Loucy (cell line): ENCODE data around the gene TAP2.

Source experiments
- H2AFZ ChIP-seq: fragments of 200-600 bp; sonication (generic); 2 replicates; pipeline ENCODE4 v1.6.0; 2016; ENCODE audit warnings: antibody characterized with exemption, mild to moderate bottlenecking, low read length, moderate library complexity
- H3F3A ChIP-seq: fragments of 200-600 bp; 2 replicates; pipeline ENCODE4 v1.6.0; 2016; ENCODE audit warnings: antibody characterized with exemption, low read depth, mild to moderate bottlenecking
- H3K27me3 ChIP-seq: fragments of 200-600 bp; sonication (generic); 2 replicates; pipeline ENCODE4 v1.6.1; 2014; ENCODE audit warnings: low read length, mild to moderate bottlenecking; ENCODE audit not compliant: insufficient read depth, poor library complexity, severe bottlenecking
- H3K36me3 ChIP-seq: fragments of 200-600 bp; sonication (generic); 2 replicates; pipeline ENCODE4 v1.6.1; 2016; ENCODE audit warnings: low read length; ENCODE audit not compliant: insufficient read depth
- H3K4me1 ChIP-seq: fragments of 200-600 bp; sonication (generic); 2 replicates; pipeline ENCODE4 v1.5.1; 2014; ENCODE audit warnings: low read length, mild to moderate bottlenecking; ENCODE audit not compliant: insufficient read depth, poor library complexity, severe bottlenecking
- H3K4me2 ChIP-seq: fragments of 200-600 bp; sonication (generic); 2 replicates; pipeline ENCODE4 v1.6.0; 2014; ENCODE audit warnings: antibody characterized with exemption, low read length, low read depth, mild to moderate bottlenecking; ENCODE audit not compliant: poor library complexity, severe bottlenecking
- H3K4me3 ChIP-seq: fragments of 200-600 bp; sonication (generic); 2 replicates; pipeline ENCODE4 v1.5.1; 2014; ENCODE audit warnings: low read length, mild to moderate bottlenecking, mixed read lengths; ENCODE audit not compliant: poor library complexity, severe bottlenecking
- H3K79me2 ChIP-seq: fragments of 200-600 bp; sonication (generic); 2 replicates; pipeline ENCODE4 v1.6.1; 2014; ENCODE audit warnings: low read length; ENCODE audit not compliant: insufficient read depth
- H3K9ac ChIP-seq: fragments of 200-600 bp; sonication (generic); 2 replicates; pipeline ENCODE4 v1.6.0; 2014; ENCODE audit warnings: mild to moderate bottlenecking, low read depth, low read length, moderate library complexity; ENCODE audit not compliant: poor library complexity, severe bottlenecking
- H3K9me2 ChIP-seq: fragments of 200-600 bp; sonication (generic); replicated peaks from 2 replicates; pipeline ENCODE4 v1.6.1; 2016; ENCODE audit warnings: low read depth, low read length, mixed read lengths
- H3K9me3 ChIP-seq: fragments of 200-600 bp; sonication (generic); 2 replicates; pipeline ENCODE4 v1.6.1; 2014; ENCODE audit warnings: mild to moderate bottlenecking, antibody characterized with exemption, low read length, low read depth; ENCODE audit not compliant: insufficient read depth
- H4K20me1 ChIP-seq: fragments of 200-600 bp; sonication (generic); 2 replicates; pipeline ENCODE4 v1.6.0; 2014; ENCODE audit warnings: antibody characterized with exemption, low read length, mild to moderate bottlenecking; ENCODE audit not compliant: insufficient read depth, poor library complexity, severe bottlenecking
- EZH2phosphoT487 ChIP-seq: fragments of 200-600 bp; IDR thresholded peaks from 2 replicates; pipeline ENCODE4 v1.6.1; 2018; ENCODE audit warnings: antibody characterized with exemption, mild to moderate bottlenecking, moderate library complexity, borderline replicate concordance
- TF ChIP-seq, protein P1 (sequence below): fragments of 200-600 bp; sonication (generic); conservative IDR thresholded peaks from 2 replicates; pipeline ENCODE4 v1.5.1; 2014; ENCODE audit warnings: mild to moderate bottlenecking, antibody characterized with exemption, low read length

TAP2 gene

DNA sequence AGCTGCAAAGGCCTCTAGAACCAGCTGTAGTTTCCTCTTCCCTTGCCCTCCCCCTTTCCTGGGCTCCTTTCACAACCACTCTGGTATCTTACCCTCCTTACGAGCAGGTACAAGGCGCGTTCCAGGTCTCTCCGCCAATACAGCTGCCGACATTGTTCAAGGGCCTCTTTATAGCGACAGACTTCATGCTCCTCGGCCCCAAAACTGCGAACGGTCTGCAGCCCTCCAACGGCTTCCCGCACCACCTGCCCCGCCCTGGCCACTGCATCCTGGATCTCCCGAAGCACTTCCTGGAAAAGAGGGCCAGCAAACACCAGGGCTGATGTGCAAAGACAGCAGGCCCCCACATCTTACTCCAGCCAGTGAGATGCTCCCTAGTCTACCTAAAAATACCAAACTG lies 6.0 kb downstream of the TAP2 start:
- no peaks in the 10 kb centered on the region for H4K20me1 ChIP-seq
- peaks cover 40% of the 10 kb centered on the region for H3K79me2 ChIP-seq
- H3K9ac ChIP-seq = no peak overlapping the region
- no peak overlapping the region for H3K4me3 ChIP-seq
- no peaks in the 10 kb centered on the region for H3K9me2 ChIP-seq
- no peak for TF ChIP-seq EZH2phosphoT487
- TF ChIP-seq, protein P1, sequence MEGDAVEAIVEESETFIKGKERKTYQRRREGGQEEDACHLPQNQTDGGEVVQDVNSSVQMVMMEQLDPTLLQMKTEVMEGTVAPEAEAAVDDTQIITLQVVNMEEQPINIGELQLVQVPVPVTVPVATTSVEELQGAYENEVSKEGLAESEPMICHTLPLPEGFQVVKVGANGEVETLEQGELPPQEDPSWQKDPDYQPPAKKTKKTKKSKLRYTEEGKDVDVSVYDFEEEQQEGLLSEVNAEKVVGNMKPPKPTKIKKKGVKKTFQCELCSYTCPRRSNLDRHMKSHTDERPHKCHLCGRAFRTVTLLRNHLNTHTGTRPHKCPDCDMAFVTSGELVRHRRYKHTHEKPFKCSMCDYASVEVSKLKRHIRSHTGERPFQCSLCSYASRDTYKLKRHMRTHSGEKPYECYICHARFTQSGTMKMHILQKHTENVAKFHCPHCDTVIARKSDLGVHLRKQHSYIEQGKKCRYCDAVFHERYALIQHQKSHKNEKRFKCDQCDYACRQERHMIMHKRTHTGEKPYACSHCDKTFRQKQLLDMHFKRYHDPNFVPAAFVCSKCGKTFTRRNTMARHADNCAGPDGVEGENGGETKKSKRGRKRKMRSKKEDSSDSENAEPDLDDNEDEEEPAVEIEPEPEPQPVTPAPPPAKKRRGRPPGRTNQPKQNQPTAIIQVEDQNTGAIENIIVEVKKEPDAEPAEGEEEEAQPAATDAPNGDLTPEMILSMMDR = no peak
- peaks cover 26% of the 10 kb centered on the region; the same call in 1 of the 2 replicates for H3K36me3 ChIP-seq
- H3K4me1 ChIP-seq = peaks cover 46% of the 10 kb centered on the region
- peak overlapping the region; percentile 3 for H3K4me2 ChIP-seq
- H3K9me3 ChIP-seq = no peaks in the 10 kb centered on the region
- no peaks in the 10 kb centered on the region for H3K27me3 ChIP-seq
- H2AFZ ChIP-seq = no peak overlapping the region
- H3F3A ChIP-seq = 0 out of 2 replicates have a peak, but pooled peaks cover 4% of the 10 kb centered on the region

DNA sequence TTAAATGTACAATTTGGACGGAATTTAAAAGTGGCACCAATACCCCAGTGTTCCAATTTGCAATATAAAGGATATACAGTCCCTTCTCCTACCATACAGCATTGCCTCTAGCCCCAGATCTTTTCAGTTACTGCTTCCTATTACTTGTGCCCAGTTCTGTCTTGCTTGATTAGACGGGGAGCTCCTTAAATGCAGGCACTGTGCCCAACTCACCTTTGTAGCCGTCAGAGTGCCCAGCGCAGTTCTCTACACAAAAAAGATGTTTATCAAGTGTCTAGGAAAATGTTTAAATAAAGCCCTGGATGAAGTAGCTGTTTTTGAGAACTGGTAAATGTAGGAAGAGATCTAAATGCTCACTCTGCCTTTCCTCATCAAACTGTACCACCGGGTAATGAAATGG lies 7.6 kb downstream of the TAP2 start:
- H4K20me1 ChIP-seq = no peaks in the 10 kb centered on the region
- H3F3A ChIP-seq = 0 out of 2 replicates have a peak, but pooled peaks cover 4% of the 10 kb centered on the region
- no peak overlapping the region for H3K9ac ChIP-seq
- no peak overlapping the region for H2AFZ ChIP-seq
- H3K9me3 ChIP-seq = no peaks in the 10 kb centered on the region
- H3K36me3 ChIP-seq = peaks cover 26% of the 10 kb centered on the region; the same call in 1 of the 2 replicates
- peaks cover 24% of the 10 kb centered on the region; the same call in 1 of the 2 replicates for H3K79me2 ChIP-seq
- no peak overlapping the region for H3K4me2 ChIP-seq
- no peaks in the 10 kb centered on the region for H3K27me3 ChIP-seq
- no peak overlapping the region for H3K4me3 ChIP-seq
- H3K4me1 ChIP-seq = peaks cover 30% of the 10 kb centered on the region
- no peaks in the 10 kb centered on the region for H3K9me2 ChIP-seq
- no peak for TF ChIP-seq EZH2phosphoT487

DNA sequence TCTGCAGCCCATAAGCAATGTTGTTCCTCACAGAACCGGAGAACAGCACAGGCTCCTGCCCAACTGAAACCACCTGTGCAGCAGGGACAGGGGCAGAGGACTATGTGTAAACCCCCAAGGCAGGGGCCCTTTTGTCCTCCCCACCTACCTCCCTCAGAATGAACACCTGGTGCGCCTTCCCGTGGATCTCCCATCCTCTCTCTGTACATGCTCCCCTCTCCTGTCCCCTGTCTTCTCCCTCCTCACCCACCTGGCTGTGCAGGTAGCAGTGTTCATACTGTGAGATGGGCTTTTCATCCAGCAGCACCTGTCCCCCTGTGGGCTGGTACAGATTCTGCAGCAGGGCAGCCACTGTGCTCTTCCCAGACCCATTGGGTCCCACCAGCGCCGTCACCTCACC lies 8.5 kb downstream of the TAP2 start:
- TF ChIP-seq, protein P1 = no peak
- no peak for TF ChIP-seq EZH2phosphoT487
- Histone ChIP-seq H4K20me1 (no peaks in the 10 kb centered on the region), H3K9ac (no peak overlapping the region), H3K4me1 (peaks cover 21% of the 10 kb centered on the region), H3K79me2 (peaks cover 14% of the 10 kb centered on the region; the same call in 1 of the 2 replicates), H3K27me3 (no peaks in the 10 kb centered on the region), H3K36me3 (peaks cover 26% of the 10 kb centered on the region; the same call in 1 of the 2 replicates), H3K4me2 (no peak overlapping the region), H3F3A (0 out of 2 replicates have a peak, but pooled peaks cover 4% of the 10 kb centered on the region), H2AFZ (no peak overlapping the region), H3K9me2 (no peaks in the 10 kb centered on the region), H3K9me3 (no peaks in the 10 kb centered on the region), H3K4me3 (no peak overlapping the region)

DNA sequence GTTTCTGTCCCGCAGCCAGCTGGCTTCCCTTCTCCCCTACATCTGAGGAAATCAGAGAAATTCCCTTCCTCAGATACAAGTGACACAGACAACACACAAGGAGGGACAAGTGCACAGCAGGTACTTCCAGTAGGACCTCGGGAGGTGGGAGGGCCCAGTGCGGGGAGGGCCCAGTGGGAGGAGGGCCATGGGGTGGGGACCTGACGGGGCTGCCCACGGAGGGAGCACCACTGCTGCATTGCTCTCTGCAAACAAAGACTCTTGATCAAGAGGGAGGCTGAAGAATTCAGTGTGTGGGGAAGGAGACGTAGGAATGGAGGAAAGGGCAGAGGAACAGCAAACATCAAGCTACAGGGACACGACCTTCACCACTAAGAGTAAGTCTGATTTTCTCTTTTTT lies 9.0 kb downstream of the TAP2 start:
- Histone ChIP-seq H3K4me2 (no peak overlapping the region), H3K9me3 (no peaks in the 10 kb centered on the region), H3K9me2 (no peaks in the 10 kb centered on the region), H3K36me3 (peaks cover 26% of the 10 kb centered on the region; the same call in 1 of the 2 replicates), H3K4me3 (no peak overlapping the region), H2AFZ (no peak overlapping the region), H3K9ac (no peak overlapping the region), H3K27me3 (no peaks in the 10 kb centered on the region), H3K4me1 (peaks cover 16% of the 10 kb centered on the region), H3K79me2 (peaks cover 10% of the 10 kb centered on the region; the same call in 1 of the 2 replicates), H3F3A (0 out of 2 replicates have a peak, but pooled peaks cover 4% of the 10 kb centered on the region), H4K20me1 (no peaks in the 10 kb centered on the region)
- TF ChIP-seq, protein P1 = no peak
- TF ChIP-seq EZH2phosphoT487 = no peak
